ENCODE data around the gene EYA2.
"Not testable (repeated sequence)": the region's sequence is repeated elsewhere in the genome, so short reads cannot be mapped to it uniquely, and the experiment has no call there.

The EYA2 gene

GRCh38 chr20:46959821-46960220, 65.2 kb downstream of the EYA2 start:
- no peak for DNase-seq

DNA sequence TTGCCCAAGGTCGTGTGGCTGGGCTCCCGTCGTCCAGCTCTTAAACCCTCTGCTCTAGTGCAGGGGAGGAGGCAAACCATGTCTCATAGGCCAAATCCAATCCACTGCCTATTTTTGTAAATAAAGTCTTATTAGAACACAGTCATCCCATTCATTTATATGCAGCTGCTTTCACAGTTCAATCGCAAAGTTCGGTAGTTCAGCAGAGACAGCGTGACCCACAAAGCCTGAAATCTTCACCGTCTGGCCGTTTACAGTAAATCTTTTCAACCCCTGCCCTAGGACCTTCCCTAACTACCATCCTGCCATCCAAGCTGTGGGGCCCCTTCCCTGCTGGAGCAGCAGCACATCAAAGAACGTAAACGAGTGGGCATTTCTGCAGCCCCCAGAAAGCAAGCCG, 65.9 kb downstream of the EYA2 start:
- DNase-seq: no peak

DNA sequence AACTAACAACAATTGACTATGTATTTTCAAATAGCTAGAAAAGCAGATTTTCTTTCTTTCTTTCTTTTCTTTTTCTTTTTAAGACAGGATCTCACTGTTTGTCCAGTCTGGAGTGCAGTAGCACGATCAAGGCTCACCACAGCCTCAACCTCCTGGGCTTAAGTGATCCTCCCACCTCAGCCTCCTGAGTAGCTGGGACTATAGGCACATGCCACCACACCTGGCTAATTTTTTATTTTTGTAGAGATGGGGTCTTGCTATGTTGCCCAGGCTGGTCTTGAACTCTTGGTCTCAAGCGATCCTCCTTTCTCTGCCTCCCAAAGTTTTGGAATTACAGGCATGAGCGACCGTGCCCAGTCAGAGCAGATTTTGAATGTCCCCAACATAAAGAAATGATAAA, 67.3 kb downstream of the EYA2 start:
- not testable (repeated sequence) for DNase-seq

GRCh38 chr20:46962452-46963195, 68.0 kb downstream of the EYA2 start:
- no peak for DNase-seq

DNA sequence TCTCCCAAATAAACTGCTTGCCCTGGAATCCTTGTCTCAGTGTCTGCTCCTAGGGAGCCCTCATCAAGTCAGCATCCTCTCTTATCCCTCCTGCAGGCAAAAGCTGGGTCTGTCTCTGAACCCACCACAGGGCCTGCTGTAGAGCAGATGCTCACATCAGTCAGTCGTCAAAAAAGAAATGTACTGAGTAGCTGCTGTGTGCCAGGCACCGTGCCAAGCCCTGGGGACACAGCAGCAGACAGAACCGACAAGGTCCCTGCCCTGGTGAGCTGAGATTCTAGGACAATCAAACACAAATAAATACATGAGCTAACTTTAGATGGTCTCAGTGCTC, 68.5 kb downstream of the EYA2 start:
- peak; percentile 24 for DNase-seq

DNA sequence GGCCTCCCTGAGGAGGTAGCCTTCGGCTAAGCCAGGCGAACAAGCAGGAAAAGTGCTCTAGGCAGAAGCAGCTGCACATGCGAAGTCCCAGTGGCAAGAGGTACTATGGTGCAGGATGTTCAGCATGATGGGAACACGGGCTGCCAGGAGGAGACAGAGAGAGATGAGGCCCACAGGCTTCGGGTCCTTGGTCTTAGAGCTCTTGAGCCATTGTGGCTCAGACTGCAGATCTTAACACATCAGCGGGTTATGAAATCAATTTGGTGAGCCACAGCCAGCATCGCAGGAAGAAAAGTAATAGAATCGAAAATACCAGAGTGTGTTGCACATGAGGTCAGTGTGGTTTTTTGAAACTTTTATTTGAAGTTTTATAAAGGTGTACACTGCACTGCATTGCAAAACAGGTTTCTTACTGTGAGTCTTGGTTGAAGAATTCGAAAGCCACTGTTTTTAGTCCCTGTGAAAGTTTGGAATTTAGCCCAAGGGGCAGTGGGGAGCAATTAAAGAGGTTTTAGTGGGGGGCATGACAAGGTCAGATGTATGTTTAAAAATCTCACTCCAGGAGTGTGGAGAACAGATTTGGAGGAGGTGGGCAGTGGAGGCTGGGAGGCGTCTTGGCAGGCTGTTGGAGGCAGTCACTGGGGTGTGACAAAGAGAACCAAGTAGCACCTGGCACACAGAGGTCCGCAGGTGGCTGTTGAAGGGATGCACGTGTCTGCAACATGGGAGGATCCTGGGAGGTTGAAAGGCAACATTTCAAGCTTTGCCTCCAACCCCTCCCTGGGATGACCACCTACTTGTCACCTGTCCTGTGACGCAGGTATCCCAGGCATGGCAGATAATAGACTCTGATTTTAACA, 69.3 kb downstream of the EYA2 start:
- DNase-seq: peak; percentile 92

DNA sequence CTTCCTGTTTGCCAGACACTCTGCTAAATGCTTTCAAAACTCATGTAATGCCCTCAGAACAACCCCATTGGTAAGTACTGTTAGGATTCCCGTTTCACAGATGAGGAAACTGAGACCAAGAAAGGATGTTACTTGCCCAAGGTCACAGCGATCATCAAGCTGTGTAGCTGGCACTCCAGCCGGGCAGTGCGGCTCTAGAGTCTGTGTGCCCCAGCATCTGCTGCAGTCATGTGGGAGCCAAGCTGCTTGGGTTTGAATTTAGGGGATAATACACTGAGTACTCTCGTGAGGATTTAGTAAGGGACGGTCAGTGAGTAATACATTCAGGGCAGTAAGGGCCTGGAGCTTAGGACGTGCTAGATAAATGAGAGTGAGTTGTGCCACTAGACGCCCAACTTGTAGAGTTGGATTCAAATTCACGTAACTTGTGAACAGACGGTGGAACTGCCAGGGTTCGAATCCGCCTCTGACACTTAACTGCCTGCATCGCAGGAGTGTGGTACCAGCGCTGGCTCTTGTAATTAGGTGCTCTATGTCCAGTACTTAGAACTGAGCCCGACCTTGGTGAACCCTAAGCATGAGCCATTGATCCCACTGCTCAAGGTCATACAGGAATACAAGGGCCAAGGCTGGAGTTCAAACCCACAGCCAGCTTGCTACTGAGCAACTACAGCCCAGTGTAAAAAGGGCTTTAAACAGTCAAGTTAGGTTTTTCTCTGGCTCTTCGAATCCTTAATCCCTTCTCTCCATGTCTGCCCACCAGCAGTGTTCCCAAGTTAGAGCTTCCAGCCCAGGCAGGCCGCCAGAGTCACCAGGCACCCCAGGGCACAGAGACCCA, 70.2 kb downstream of the EYA2 start:
- DNase-seq: no peak

GRCh38 chr20:46965477-46965876, 70.8 kb downstream of the EYA2 start:
- peak; percentile 94 for DNase-seq

DNA sequence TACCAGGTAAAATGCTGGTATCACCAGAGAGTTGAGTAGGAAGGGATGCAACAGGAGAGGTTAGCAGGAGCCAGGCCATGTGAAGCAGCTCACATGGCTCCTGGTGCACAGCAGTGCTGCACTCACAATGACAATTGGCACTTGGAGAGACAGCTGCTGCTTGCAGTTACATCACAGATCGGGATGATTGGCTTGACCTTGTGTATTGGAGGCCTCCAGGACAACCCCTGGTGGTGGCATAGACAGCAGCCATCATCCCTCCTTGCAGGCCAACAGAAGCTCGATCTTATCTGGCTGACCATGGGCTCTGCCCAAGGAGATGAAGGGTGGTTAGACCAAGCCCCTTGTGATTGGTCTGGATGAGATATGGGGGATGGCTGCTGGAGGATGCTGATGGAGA, 73.0 kb downstream of the EYA2 start:
- DNase-seq: peak; percentile 88

GRCh38 chr20:46970937-46971630, 76.4 kb downstream of the EYA2 start:
- no peak for DNase-seq

DNA sequence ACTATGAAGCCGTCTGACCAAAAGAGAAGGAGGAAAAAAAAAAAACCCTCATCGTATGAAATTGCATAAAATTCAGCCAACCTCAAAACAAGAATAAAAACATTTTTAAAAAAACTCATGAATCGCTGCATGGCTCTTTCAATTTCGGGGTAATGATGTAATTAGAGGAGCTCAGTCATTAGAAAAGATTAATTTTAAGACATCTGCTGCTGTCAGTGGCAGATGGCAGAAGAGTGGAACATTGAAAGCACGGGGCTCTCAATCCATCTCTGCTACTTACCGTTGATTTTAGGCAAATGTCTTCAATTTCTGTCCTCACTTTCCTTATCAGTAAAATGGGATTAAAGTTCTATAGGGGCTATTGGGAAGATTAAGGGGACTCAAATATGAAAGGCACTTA, 79.1 kb downstream of the EYA2 start:
- no peak for DNase-seq

DNA sequence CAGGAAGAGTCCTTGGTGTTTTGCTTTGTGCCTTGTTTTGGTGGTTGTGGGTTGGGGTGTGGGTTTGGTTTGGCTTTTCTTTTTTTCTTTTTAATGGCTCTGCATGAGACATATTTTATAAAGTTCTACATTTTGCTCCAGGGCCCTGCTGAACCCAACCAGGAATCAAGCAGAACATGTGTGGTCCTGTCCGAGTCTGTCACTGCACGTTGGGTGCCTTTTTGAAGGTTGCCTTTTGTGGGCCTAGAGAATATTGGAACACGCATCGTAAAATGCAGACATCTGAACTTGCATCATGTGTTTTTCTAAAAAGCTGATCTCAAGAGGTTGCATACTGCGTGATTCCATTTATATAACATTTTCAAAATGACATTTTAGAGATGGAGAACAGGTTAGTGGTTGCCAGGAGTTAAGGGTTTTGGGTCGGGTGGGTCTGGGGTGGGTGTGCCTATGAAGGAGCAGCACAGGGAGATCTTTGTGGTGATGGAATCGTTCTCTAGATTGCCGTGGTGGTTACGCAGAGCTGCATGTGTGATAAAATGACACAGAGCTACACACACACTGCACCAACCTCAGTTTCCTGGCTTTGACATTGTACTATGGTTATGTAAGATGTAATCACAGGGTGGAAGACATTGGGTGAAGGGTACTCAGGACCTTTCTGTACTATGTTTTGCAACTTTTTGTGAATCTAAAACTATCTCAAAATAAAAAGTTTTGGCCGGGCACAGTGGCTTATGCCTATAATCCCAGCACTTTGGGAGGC, 80.2 kb downstream of the EYA2 start:
- DNase-seq: no peak

GRCh38 chr20:46975976-46976375, 81.3 kb downstream of the EYA2 start:
- DNase-seq: no peak

DNA sequence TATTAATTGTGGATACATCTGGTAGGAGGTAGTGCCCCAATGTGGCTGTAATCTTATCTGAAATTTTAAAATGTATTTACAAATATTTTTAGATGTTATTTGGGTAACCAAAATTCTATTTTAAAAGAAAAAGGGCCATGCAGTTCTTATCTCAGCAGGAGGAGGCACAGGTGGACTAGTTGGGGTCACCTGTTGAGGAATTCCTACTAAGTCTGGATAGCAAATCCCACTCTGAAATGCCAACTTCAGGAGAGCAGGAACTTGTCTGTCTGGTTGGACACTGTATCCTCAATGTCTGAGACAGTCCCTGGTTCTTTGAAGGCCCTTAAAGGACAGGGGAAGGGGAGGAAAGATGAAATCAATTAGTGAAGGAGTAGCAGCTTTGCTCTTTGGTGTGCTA, 82.6 kb downstream of the EYA2 start:
- DNase-seq: no peak

DNA sequence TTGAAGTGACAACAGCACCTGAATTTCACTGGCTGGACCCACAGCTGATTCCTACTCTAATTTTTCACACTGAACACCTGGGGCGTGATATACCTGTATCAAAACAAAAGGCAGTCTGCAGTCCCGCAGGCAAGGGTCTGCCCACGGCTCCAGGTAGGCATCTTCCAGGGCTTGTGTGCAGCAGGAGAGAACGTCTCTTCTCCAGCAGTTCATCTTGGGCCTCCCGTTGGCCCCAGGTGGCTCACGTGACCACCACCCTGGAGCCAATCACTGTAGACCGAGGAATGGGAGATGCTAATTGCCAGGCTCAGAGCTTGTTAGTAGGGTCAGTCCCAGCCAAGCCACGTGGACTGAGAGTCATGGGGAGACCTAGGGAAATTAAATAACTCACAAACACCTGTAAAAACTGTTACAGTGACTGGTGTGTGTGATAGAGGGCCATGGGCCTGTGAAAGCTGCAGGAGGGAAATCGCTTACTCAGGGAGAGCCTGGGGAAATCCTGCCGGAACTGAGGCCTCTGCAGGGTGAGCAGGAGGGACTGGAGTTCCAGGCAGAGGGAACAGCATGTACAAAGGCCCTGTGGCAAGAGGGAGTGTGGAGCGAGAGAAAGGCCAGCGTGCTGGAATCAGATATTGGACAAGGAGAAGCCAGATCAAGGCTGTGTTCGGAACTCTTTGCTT, 83.4 kb downstream of the EYA2 start:
- DNase-seq: no peak

DNA sequence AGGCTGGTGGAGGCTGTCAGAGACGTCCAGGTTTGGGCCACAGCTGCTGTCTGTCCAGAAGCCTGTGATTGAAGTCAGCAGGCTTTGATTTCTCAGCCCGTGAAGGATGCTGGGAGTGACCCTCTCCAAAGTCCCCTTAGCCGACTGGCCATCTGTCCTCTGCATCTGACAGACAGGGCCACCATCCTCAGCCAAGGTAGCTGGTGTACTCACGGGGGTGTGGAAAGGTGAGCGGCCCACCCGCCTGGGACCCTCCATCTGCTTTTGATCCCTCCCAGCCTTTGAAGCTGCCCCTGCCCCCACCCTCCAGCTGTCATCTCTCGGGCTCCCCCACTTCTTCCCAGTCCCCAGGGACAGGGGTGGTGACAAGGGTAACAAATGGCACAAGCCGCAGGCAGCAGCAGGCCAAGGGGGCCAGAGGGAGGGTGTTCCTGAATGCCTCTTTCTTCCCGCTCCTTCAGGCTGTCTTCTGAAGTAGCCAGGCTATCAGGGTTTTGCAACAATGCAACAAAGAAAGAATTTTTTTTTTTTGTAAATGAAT, 84.4 kb downstream of the EYA2 start:
- no peak for DNase-seq

DNA sequence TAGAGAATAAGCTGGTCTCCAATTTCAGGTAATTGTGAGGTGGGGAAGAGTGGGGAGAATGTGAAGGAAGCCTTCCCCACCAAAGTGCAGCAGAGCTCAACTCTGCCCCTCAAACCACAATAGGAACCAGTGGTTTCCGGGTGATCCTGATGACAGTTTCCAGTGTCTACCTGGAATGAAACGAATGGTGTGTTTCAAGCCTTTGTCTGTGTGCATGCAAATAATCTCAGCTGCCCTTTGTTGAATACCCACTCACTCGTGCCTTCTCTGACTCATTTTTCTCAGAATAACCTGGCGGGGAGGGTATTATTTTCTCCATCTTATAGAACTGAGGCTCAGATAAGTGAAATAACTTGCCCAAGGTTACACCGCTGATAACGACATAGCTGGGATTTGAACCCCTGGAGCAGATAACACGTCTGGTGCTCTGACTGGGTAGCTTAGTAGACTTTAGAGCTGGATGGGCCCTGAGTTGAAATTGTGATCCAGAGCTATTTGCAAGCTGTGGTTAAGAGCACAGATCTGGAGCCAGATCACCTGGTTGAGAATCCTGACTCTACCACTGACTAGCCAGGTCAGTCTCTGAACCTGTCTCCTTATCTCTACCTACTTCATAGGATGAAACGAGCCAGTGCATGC, 85.1 kb downstream of the EYA2 start:
- no peak for DNase-seq

DNA sequence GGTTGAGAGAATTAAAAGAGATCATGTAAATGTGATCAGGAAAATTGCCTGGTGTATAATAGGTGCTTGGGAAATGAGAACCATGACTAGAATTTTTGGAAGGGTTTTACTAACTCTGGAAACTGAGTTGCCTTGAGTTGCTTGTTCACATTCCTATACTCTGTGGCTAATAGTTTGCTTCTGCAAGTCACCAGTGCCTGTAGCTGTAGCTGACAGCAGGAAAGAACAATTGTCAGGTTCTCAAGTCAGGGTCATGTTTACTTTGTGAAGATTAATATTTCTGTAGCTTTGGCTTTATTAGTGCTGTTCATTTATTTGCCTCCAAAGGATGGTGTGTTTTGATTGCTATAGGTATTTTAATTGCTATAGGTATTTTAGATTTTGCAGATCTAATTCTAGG, 86.5 kb downstream of the EYA2 start:
- DNase-seq: no peak

DNA sequence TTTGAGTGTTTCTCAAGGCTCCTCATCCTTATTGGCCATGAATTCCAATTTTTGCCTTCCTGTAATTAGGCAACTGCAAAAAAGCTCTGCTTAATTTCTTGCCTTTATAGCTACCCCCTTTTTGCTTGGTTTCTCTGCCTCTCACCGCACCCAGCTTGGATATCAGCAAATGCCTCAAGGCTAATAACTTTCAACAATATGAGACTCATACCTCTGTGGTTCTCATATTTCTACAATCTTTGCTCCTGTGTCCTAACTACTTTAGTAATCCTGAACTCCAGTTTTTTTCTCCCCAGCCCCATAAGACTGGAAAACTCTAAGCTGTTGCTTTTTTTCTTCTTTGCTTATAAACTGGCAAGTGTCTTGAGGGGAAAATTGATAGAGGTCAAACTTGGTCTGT, 88.8 kb downstream of the EYA2 start:
- no peak for DNase-seq

- no peak for DNase-seq
Measured at GRCh38 chr20:46984405-46984804, 89.8 kb downstream of the EYA2 start.

GRCh38 chr20:46985250-46985649, 90.6 kb downstream of the EYA2 start:
- DNase-seq: peak; percentile 62

Measured in NCI-H2029 (cell line).